GM06990 (cell line): Measurements from ENCODE around the gene ANKRD30A.

Experiments used
- DNase-seq: peaks from one replicate; pipeline ENCODE4 v3.0.0-alpha.2; 2011; ENCODE audit not compliant: insufficient read length; ENCODE audit errors: extremely low read depth
- H3K27me3 ChIP-seq: replicated peaks from 2 replicates; pipeline ENCODE4 v1.6.0; 2011; ENCODE audit warnings: low read length; ENCODE audit not compliant: control insufficient read depth, insufficient read depth
- H3K36me3 ChIP-seq: 2 replicates; pipeline ENCODE4 v1.5.1; 2011; ENCODE audit warnings: low read length; ENCODE audit not compliant: control insufficient read depth, insufficient read depth
- H3K4me3 ChIP-seq: replicated peaks from 2 replicates; pipeline ENCODE4 v1.5.1; 2011; ENCODE audit warnings: low read depth, mild to moderate bottlenecking, control low read depth, low read length
- TF ChIP-seq, protein P1 (sequence below): IDR thresholded peaks from 2 replicates; pipeline ENCODE4 v1.5.1; 2011; ENCODE audit warnings: low read length, control low read depth, mild to moderate bottlenecking, inconsistent platforms; ENCODE audit not compliant: insufficient read depth, poor library complexity, severe bottlenecking

ANKRD30A gene

DNA sequence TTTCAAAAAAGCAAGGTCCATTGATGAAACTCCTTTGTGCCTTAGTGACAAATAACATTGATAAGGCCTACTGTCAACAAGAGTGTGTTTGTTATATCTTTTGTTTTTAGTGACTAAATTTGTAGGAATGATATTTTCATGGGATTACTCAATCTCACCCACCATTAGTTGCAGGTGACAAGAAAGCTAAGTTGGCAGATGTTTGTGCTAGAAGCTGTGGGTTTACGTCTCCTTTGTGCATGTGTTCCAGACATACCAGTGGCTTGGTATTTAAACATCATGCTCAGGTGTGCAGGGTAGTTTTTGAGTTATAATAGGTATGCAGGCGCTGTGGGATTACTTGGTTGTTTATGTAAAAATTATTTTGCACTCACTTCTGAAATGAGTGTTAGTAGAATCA lies 178.6 kb downstream of the ANKRD30A start:
- no peak overlapping the region for H3K4me3 ChIP-seq
- H3K27me3 ChIP-seq: no peaks in the 10 kb centered on the region
- TF ChIP-seq, protein P1, sequence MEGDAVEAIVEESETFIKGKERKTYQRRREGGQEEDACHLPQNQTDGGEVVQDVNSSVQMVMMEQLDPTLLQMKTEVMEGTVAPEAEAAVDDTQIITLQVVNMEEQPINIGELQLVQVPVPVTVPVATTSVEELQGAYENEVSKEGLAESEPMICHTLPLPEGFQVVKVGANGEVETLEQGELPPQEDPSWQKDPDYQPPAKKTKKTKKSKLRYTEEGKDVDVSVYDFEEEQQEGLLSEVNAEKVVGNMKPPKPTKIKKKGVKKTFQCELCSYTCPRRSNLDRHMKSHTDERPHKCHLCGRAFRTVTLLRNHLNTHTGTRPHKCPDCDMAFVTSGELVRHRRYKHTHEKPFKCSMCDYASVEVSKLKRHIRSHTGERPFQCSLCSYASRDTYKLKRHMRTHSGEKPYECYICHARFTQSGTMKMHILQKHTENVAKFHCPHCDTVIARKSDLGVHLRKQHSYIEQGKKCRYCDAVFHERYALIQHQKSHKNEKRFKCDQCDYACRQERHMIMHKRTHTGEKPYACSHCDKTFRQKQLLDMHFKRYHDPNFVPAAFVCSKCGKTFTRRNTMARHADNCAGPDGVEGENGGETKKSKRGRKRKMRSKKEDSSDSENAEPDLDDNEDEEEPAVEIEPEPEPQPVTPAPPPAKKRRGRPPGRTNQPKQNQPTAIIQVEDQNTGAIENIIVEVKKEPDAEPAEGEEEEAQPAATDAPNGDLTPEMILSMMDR: no peak
- no peak for DNase-seq
- H3K36me3 ChIP-seq: no peaks in the 10 kb centered on the region

DNA sequence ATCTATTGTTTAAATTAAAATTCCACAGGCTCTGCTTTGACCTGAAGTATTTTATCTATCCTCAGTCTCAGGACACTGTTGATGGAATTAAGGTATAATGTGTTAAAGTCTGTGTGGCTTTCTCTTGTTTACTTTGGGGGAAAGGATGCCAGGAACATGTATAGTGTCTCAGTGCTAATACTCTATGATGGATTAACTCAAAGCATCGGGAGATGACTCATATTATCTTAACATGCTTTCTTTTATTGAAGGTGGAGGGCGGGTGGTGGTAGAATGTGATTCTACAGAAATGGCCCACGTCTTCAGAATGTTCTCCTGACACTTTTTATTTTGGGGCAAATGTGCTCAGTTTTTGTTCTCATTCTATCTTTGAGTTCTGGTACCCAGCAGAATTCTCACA lies 189.0 kb downstream of the ANKRD30A start:
- Histone ChIP-seq H3K36me3 (no peaks in the 10 kb centered on the region), H3K27me3 (no peaks in the 10 kb centered on the region), H3K4me3 (no peak overlapping the region)
- no peak for DNase-seq
- TF ChIP-seq, protein P1: no peak

DNA sequence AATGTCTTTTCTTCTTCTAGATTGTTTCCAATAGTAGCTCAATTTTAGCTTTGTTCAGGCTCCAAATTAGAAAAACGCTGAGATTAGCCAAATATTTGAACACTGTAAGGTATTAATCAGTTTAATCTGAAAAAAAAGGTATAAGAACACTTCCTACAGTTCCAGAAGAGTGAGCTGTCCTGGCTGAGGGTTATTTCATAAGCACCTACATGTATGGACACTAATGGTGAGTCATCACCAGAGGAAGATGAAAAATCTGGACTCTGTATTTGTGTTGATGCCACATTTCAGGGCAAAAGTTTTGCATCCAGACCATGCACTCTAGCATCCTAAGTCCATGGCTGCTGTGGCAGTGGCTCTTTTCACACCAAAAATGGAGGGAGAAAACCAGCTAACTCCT lies 189.5 kb downstream of the ANKRD30A start:
- Histone ChIP-seq H3K36me3 (no peaks in the 10 kb centered on the region), H3K27me3 (no peaks in the 10 kb centered on the region), H3K4me3 (no peak overlapping the region)
- DNase-seq: no peak
- TF ChIP-seq, protein P1: no peak

DNA sequence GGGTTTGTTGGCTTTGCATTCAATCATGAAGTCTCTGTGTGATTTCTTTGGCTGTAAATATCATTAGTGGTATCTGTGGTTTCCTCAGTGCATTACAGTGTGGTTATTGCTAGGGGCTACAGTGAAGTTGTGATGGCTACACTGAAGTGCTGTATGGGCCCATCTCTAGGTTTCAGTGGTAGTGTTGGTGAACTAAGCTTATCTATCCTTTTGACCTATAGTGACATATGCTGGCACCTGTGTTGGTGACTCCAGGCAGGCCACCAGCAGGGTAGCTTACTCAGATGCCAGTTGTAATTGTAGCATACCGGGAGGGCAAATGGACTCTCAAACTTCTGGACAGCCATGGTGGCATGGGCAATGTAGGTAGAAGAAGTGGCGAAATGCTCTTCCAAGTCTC lies 219.0 kb downstream of the ANKRD30A start:
- TF ChIP-seq, protein P1: no peak
- DNase-seq: no peak
- Histone ChIP-seq H3K27me3 (no peaks in the 10 kb centered on the region), H3K4me3 (no peak overlapping the region), H3K36me3 (no peaks in the 10 kb centered on the region)

DNA sequence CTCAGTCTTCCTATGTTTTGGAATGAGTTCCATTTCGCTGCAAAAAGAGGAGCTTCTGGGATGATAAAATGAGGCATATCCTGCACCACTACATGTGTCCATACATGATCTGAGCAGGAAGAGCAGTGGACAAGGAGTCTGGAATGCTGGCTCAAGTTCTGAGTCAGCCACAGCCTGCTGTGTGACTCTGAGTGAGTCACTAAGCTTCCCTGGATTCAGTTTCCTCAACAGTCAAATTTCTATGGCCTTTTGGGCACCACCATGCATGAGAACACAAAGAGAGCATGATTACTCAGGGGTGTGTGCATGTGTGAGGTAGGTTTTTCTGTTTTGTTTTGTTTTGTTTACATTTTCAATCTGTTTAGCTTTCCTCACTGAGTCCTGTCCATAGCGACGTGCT lies 254.6 kb downstream of the ANKRD30A start:
- H3K4me3 ChIP-seq: no peak overlapping the region
- no peak for DNase-seq
- TF ChIP-seq, protein P1: no peak
- H3K27me3 ChIP-seq: no peaks in the 10 kb centered on the region
- H3K36me3 ChIP-seq: no peaks in the 10 kb centered on the region

DNA sequence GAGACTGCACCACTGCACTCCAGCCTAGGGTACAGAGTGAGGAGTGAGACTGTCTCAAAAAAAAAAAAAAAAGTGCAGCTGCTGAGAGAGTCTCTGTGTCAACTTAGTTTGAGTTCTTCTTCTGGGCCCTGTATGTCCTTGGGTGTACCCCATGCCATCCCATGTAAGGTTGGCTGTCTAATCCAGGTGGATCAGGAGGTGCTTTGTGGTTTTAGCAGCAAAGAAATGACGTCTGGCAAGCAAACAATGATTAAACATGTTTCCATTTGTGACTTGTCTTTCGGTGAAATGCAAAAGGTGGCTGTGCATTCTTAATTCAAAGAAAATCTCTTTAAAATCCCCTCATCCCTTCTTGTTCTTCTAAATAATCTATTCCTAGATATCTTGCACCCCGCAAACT lies 255.9 kb downstream of the ANKRD30A start:
- TF ChIP-seq, protein P1: no peak
- Histone ChIP-seq H3K4me3 (no peak overlapping the region), H3K27me3 (no peaks in the 10 kb centered on the region), H3K36me3 (no peaks in the 10 kb centered on the region)
- DNase-seq: no peak
